Heart left ventricle (tissue), 16 donors: ENCODE measurements around the gene SHROOM3. TPM values are rescaled to one million over a fixed set of nuclear protein-coding genes. Genes with fewer than 3 reads are reported as not detected.
A peak's percentile ranks its signal among the peaks of the same experiment; 100 is the strongest.

ENCODE experiments used
- ATAC-seq, 4 donors: fragments of 200-7000 bp; cut with Tn5 transposase; one replicate each; pipeline ENCODE4 v1.9.1; 2020 to 2022; ENCODE audit warnings: moderate library complexity in 4 of 4, mild to moderate bottlenecking in 3 of 4, moderate number of reproducible peaks in 1 of 4
- DNase-seq, 5 donors: peaks; one replicate each; pipeline ENCODE4 v3.0.0-alpha.2; 2020
- H3K27ac ChIP-seq, 12 donors: fragments of 200-600 bp; sonication (generic) in 4 of 12; one replicate each; pipeline versions ENCODE4 v1.5.0 to v1.8.0; 2016 to 2022; ENCODE audit warnings: mild to moderate bottlenecking in 2 of 12
- H3K27me3 ChIP-seq, 9 donors: fragments of 200-600 bp; sonication (generic) in 2 of 9; one replicate each; pipeline versions ENCODE4 v1.5.1 to v1.8.0; 2016 to 2022; ENCODE audit warnings: mild to moderate bottlenecking in 3 of 9
- H3K36me3 ChIP-seq, 9 donors: fragments of 200-600 bp; sonication (generic) in 2 of 9; one replicate each; pipeline versions ENCODE4 v1.5.0 to v1.8.0; 2018 to 2022; ENCODE audit warnings: mild to moderate bottlenecking in 2 of 9
- H3K4me1 ChIP-seq, 12 donors: fragments of 200-600 bp; sonication (generic) in 4 of 12; one replicate each; pipeline versions ENCODE4 v1.5.0 to v1.8.0; 2016 to 2022; ENCODE audit warnings: mild to moderate bottlenecking in 3 of 12
- H3K4me3 ChIP-seq, 12 donors: fragments of 200-600 bp; sonication (generic) in 4 of 12; one replicate each; pipeline versions ENCODE4 v1.5.0 to v1.8.0; 2017 to 2022; ENCODE audit warnings: mild to moderate bottlenecking in 9 of 12, moderate library complexity in 4 of 12
- H3K9me3 ChIP-seq, 12 donors: fragments of 200-600 bp; sonication (generic) in 4 of 12; one replicate each; pipeline versions ENCODE4 v1.5.0 to v1.8.0; 2016 to 2022; ENCODE audit warnings: mild to moderate bottlenecking in 1 of 12
- CTCF ChIP-seq, 12 donors: fragments of 200-600 bp; sonication (generic) in 4 of 12; IDR thresholded peaks; one replicate each; pipeline versions ENCODE4 v1.5.0 to v1.8.0; 2018 to 2022; ENCODE audit warnings: antibody characterized with exemption in 12 of 12, mild to moderate bottlenecking in 5 of 12
- POLR2A ChIP-seq, 2 donors: fragments of 450-650 bp; IDR thresholded peaks; one replicate each; pipeline ENCODE4 v1.6.1; 2017; ENCODE audit warnings: antibody characterized with exemption in 2 of 2, mild to moderate bottlenecking in 2 of 2, moderate library complexity in 2 of 2
- WGBS, 4 donors: extraction: QIAGEN DNeasy Blood & Tissue Kit in 2 of 4; methylation state at CpG; one replicate each; pipeline versions ENCODE4 v1.1.5 to v1.1.7; 2013 to 2018; 5-methylcytosine and 5-hydroxymethylcytosine counted together
- intact Hi-C, 10 donors: fragments of 100-400 bp; cut with DNase I; formaldehyde crosslinking; loops; one replicate each; pipeline versions ENCODE4 v1.11.1 to v1.14.2; 2022
- polyA plus RNA-seq, 2 donors: library from polyadenylated mRNA; stranded (reverse); fragments of 200-250 nt; gene quantifications; one replicate each; pipeline ENCODE4 v1.2.3, GENCODE V29; 2013
- total RNA-seq, 9 donors: library from RNA; depleted of rRNA in 2 of 9; stranded (reverse); fragments of >200 nt in 2 of 9; fragmentation: NEBNext Ultra II Directional in 3 of 9; extraction: Animal tissue kit (Norgen Biotek cat#: 25700) in 3 of 9; gene quantifications; one replicate each; pipeline versions ENCODE4 v1.1.0 to v1.2.4, GENCODE V29; 2016 to 2023
- donor health status: ischemic (EF 13 %, LVEDD 7.1; RV severe dilation, severe dysfunction).
- donor health status: healthy with polysubstance abuse.
- donor health status: DM: no; HTN: yes; CAD: no.
- donor health status: DM: no; HTN: no; CAD: no.
- donor health status: ischemic (EF 25% LVEDD 6.9; RV normal size, moderate dysfunction).
- donor health status: ischemic (EF 25% LVEDD 5.7; RV mildly dilated, moderate dysfunction).
- donor health status: healthy.
- donor health status: DM: yes; HTN: yes; CAD: no.
- donor health status: ischemic (EF 35%, LVEDD 5.7; RV mildly dilated, moderate dysfunction).
- donor health status: nonischemic (EF 11% LVEDD 7.7; RV severe dilation, severe dysfunction).
- donor health status: DM: yes; HTN: yes; CAD: no.
- donor health status: PGD.
- donor health status: ischemic (EF 29% LVEDD 5.4; RV normal size, mild dysfunction).
- donor health status: nonischemic (EF 23%, LVEDD 6.1; RV moderate dilation, normal function).

The SHROOM3 gene
- total and polyA plus RNA-seq, 11 donors, result 4.6 to 38.5 (median 20.3) TPM

GRCh38 chr4:76747563-76747962 is 312.5 kb downstream of the SHROOM3 start:
- Histone ChIP-seq H3K27ac (no peak overlapping the region), H3K27me3 (no peaks in the 10 kb centered on the region), H3K4me1 (peaks cover 0 to 10% (median 0%) of the 10 kb centered on the region in 12 donors), H3K4me3 (no peak overlapping the region), H3K9me3 (peaks cover 0 to 8% (median 0%) of the 10 kb centered on the region in 12 donors), H3K36me3 (no peaks in the 10 kb centered on the region)
- WGBS, 4 donors, result 82 to 93% (median 87%) methylated on average over 2 of the region's 2 CpGs
- ATAC-seq (no peak), DNase-seq (no peak)
- TF ChIP-seq CTCF (IDR thresholded peaks at IDR 0.05) (no peak), POLR2A (IDR thresholded peaks at IDR 0.05) (no peak)
- intact Hi-C loops, result no loop called here

GRCh38 chr4:76748649-76749048 is 313.6 kb downstream of the SHROOM3 start:
- H3K27ac ChIP-seq, result no peak overlapping the region
- peaks cover 0 to 17% (median 1%) of the 10 kb centered on the region in 12 donors for H3K4me1 ChIP-seq
- DNase-seq (no peak), ATAC-seq (no peak)
- H3K36me3 ChIP-seq, result no peaks in the 10 kb centered on the region
- TF ChIP-seq POLR2A (IDR thresholded peaks at IDR 0.05) (no peak), CTCF (IDR thresholded peaks at IDR 0.05) (peak in 4 of 12 donors; percentile 8 to 32 (median 19))
- no peaks in the 10 kb centered on the region for H3K27me3 ChIP-seq
- intact Hi-C loops, result no loop called here
- H3K4me3 ChIP-seq, result no peak overlapping the region
- H3K9me3 ChIP-seq, result peaks cover 0 to 8% (median 0%) of the 10 kb centered on the region in 12 donors
- WGBS, 4 donors, result 35 to 53% (median 41%) methylated on average over 6 of the region's 6 CpGs

GRCh38 chr4:76749355-76749754 is 314.3 kb downstream of the SHROOM3 start:
- WGBS, 4 donors, result 80 to 92% (median 88%) methylated on average over 4 of the region's 4 CpGs
- H3K4me1 ChIP-seq, result peaks cover 0 to 17% (median 6%) of the 10 kb centered on the region in 12 donors
- no peak for ATAC-seq
- intact Hi-C loops, result no loop called here
- H3K27ac ChIP-seq, result no peak overlapping the region
- H3K4me3 ChIP-seq, result no peak overlapping the region
- peaks cover 0 to 8% (median 0%) of the 10 kb centered on the region in 12 donors for H3K9me3 ChIP-seq
- TF ChIP-seq CTCF (IDR thresholded peaks at IDR 0.05) (no peak), POLR2A (IDR thresholded peaks at IDR 0.05) (no peak)
- H3K36me3 ChIP-seq, result no peaks in the 10 kb centered on the region
- no peak for DNase-seq
- no peaks in the 10 kb centered on the region for H3K27me3 ChIP-seq

GRCh38 chr4:76750716-76751115 is 315.7 kb downstream of the SHROOM3 start:
- peaks cover 0 to 22% (median 7%) of the 10 kb centered on the region in 12 donors for H3K4me1 ChIP-seq
- intact Hi-C loops, result loop anchor here in 4 of 10 donors (10.0 kb wide), 1 partner anchor 316 kb away; the partner anchor contains the start of gene SHROOM3 (in 4 of the 4)

More at GRCh38 chr4:76750716-76751115, 315.7 kb downstream of the SHROOM3 start:
- H3K27me3 ChIP-seq, result no peaks in the 10 kb centered on the region
- peaks cover 0 to 8% (median 0%) of the 10 kb centered on the region in 12 donors for H3K9me3 ChIP-seq
- no peak for DNase-seq
- ATAC-seq, result no peak
- no peak overlapping the region for H3K27ac ChIP-seq
- no peak overlapping the region for H3K4me3 ChIP-seq
- peaks cover 0 to 6% (median 0%) of the 10 kb centered on the region in 9 donors for H3K36me3 ChIP-seq
- no peak for TF ChIP-seq CTCF (IDR thresholded peaks at IDR 0.05)
- WGBS, 4 donors, result 70 to 87% (median 81%) methylated on average over 3 of the region's 3 CpGs
